Measurements from ENCODE around the gene HNRNPM.

Gene HNRNPM

DNA sequence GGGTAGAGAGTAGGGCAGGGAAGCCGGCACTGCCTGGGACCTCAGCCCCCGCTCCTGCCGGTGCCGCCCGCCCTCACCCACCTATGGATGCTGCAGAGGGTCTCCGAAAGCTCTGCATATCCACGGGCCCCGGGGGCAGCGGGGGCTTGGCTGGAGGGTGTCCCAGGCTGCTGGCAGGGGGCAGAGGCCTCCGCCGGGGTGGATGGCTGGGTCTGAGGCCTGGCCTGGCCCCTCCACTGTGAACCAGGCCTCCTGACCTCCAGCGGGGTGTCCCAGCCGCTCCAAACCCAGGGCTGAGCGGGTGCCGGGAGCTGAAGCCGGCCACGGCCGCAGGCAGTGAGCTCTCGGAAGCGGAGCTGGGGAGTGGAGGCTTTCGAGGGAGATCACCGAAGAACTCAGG lies 53.5 kb downstream of the HNRNPM start:
- H3K27me3 ChIP-seq: no peaks in the 10 kb centered on the region
- H3K9me3 ChIP-seq: no peaks in the 10 kb centered on the region
- H3K36me3 ChIP-seq: peaks cover 47% of the 10 kb centered on the region
- peak overlapping the region; percentile 59 to 76 for H3K4me3 ChIP-seq (ENCODE audit: low read depth in 1 of 2, low read length in 1 of 2)
- peaks cover 95 to 96% of the 10 kb centered on the region in 2 experiments for H3K4me1 ChIP-seq (ENCODE audit: control insufficient read depth in 1 of 2, insufficient read depth in 1 of 2, low read depth in 1 of 2, low read length in 1 of 2)
- H3K27ac ChIP-seq: peak overlapping the region; percentile 98
- TF ChIP-seq, protein P1, sequence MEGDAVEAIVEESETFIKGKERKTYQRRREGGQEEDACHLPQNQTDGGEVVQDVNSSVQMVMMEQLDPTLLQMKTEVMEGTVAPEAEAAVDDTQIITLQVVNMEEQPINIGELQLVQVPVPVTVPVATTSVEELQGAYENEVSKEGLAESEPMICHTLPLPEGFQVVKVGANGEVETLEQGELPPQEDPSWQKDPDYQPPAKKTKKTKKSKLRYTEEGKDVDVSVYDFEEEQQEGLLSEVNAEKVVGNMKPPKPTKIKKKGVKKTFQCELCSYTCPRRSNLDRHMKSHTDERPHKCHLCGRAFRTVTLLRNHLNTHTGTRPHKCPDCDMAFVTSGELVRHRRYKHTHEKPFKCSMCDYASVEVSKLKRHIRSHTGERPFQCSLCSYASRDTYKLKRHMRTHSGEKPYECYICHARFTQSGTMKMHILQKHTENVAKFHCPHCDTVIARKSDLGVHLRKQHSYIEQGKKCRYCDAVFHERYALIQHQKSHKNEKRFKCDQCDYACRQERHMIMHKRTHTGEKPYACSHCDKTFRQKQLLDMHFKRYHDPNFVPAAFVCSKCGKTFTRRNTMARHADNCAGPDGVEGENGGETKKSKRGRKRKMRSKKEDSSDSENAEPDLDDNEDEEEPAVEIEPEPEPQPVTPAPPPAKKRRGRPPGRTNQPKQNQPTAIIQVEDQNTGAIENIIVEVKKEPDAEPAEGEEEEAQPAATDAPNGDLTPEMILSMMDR (IDR thresholded peaks at IDR 0.05): no peak

DNA sequence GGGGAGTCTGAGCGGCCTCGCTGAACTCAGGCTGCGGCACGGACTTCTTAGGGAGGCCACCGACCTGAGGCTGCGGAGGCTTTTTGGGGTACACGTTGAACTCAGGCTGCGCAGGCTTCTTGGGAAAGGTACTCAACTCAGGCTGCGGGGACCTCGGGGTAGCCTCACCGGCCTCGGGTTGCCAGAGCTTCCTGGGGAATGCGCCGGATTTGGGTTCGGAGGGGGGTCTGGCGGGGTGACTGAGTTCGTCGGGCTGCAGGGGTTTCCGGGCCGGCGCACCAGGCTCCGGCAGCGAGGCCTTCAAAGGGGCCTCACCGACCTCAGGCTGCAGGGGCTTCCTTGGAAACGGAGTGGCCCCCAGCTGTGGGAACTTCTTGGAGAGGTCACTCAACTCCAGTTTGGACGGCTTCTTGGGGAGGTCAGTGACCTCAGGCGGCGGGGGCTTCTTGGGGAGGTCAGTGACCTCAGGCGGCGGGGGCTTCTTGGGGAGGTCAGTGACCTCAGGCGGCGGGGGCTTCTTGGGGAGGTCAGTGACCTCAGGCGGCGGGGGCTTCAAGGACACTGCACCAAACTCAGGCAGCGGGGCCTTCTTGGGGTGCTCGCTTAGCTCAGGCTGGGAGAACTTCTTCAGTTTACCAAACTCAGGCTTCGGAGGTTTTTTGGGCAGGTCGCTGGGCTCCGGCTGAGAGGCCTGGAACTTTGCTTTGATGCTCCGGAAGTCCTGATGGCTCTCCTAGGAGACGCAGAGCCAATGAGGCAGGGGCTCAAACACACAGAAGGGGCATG lies 54.5 kb downstream of the HNRNPM start:
- Histone ChIP-seq H3K27ac (peak overlapping the region; percentile 98), H3K36me3 (peaks cover 45% of the 10 kb centered on the region), H3K9me3 (no peaks in the 10 kb centered on the region), H3K4me1 (ENCODE audit: control insufficient read depth in 1 of 2, insufficient read depth in 1 of 2, low read depth in 1 of 2, low read length in 1 of 2) (peaks cover 95 to 96% of the 10 kb centered on the region in 2 experiments), H3K4me3 (ENCODE audit: low read depth in 1 of 2, low read length in 1 of 2) (peak overlapping the region; percentile 59 to 76), H3K27me3 (no peaks in the 10 kb centered on the region)
- TF ChIP-seq, protein P1 (IDR thresholded peaks at IDR 0.05): no peak

DNA sequence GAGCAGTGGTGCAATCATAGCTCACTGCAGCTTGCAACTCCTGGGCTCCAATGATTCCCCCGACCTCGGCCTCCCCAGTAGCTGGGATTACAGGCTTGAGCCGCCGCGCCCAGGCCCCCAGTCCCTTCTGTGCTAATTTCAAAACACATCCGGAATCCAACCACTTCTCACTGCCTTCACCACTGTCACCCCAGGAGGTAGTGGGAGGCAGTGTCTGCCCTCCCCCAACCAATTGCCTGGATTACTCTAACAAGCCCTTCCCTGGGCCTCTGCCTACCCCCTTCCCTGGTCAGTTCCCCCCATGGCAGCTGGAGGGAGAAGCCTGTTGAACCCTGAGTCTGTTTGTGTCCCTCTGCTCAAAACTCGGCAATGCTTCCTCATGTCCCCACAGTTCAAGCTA lies 55.4 kb downstream of the HNRNPM start:
- H3K4me3 ChIP-seq (ENCODE audit: low read depth in 1 of 2, low read length in 1 of 2): peak overlapping the region; percentile 59 to 76
- peaks cover 42% of the 10 kb centered on the region for H3K36me3 ChIP-seq
- peaks cover 96 to 97% of the 10 kb centered on the region in 2 experiments for H3K4me1 ChIP-seq (ENCODE audit: control insufficient read depth in 1 of 2, insufficient read depth in 1 of 2, low read depth in 1 of 2, low read length in 1 of 2)
- TF ChIP-seq, protein P1 (IDR thresholded peaks at IDR 0.05): peak; percentile 22
- peak overlapping the region; percentile 98 for H3K27ac ChIP-seq
- H3K27me3 ChIP-seq: no peaks in the 10 kb centered on the region
- H3K9me3 ChIP-seq: no peaks in the 10 kb centered on the region

DNA sequence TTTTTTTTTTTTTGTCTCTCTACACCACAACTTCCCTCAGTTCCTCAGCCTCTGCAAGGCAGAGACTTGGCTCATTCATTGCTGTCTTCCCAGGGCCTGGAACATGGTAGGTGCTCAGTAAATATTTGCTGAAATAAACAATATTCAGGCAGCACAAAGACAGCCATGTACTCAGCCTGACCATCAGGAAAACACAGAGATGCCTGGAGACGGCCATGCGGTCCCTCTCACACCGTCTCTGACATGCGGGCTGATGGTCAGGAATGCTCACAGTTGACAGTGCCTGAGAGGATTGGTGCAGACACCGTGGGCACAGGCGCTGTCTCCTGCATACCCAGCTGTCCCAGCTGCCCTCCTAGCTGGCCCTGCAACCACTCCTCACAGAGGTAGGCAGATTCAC lies 56.7 kb downstream of the HNRNPM start:
- Histone ChIP-seq H3K36me3 (peaks cover 28% of the 10 kb centered on the region), H3K9me3 (no peaks in the 10 kb centered on the region), H3K4me1 (ENCODE audit: control insufficient read depth in 1 of 2, insufficient read depth in 1 of 2, low read depth in 1 of 2, low read length in 1 of 2) (peaks cover 95 to 97% of the 10 kb centered on the region in 2 experiments), H3K4me3 (ENCODE audit: low read depth in 1 of 2, low read length in 1 of 2) (peak overlapping the region; percentile 59 to 76), H3K27ac (peak overlapping the region; percentile 98), H3K27me3 (no peaks in the 10 kb centered on the region)
- TF ChIP-seq, protein P1 (IDR thresholded peaks at IDR 0.05): no peak

DNA sequence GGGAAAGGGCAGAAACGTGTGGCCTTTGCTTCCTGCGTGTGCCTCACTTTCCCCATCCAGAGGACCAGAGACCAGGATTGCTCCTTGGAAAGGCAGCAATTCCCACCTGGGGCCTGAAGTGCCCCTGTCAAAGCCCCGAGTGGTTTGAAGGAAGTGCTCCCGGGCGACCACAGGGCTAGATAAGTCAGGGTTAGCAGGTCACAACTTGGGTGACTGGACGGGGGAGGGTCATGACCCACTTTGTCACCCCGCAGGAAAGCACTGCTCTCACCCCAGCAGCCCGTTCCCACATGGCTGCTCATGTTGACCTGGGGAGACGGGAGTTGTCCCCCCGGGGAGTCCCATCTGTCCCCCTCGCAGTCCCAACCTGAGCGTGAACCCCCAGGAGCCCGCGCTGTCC lies 57.2 kb downstream of the HNRNPM start:
- TF ChIP-seq, protein P1 (IDR thresholded peaks at IDR 0.05): no peak
- peak overlapping the region; percentile 59 to 76 for H3K4me3 ChIP-seq (ENCODE audit: low read depth in 1 of 2, low read length in 1 of 2)
- peak overlapping the region; percentile 98 for H3K27ac ChIP-seq
- peaks cover 23% of the 10 kb centered on the region for H3K36me3 ChIP-seq
- no peaks in the 10 kb centered on the region for H3K27me3 ChIP-seq
- H3K4me1 ChIP-seq (ENCODE audit: control insufficient read depth in 1 of 2, insufficient read depth in 1 of 2, low read depth in 1 of 2, low read length in 1 of 2): peaks cover 93 to 97% of the 10 kb centered on the region in 2 experiments
- no peaks in the 10 kb centered on the region for H3K9me3 ChIP-seq

All from neutrophil (primary cell).